A673 (cell line): ENCODE measurements around the gene NXPE4.

Experiments used
- CTCF ChIP-seq: fragments of 300-800, 200-600 bp; sonication (generic); conservative IDR thresholded peaks from 2 replicates; pipeline ENCODE4 v1.5.1; 2017; ENCODE audit warnings: low read depth, mild to moderate bottlenecking, antibody characterized with exemption, low read length, moderate library complexity, mixed read lengths
- EZH2 ChIP-seq: fragments of 200-600 bp; sonication (generic); IDR thresholded peaks from 2 replicates; pipeline ENCODE4 v1.6.1; 2017; ENCODE audit warnings: borderline replicate concordance, low read depth, mild to moderate bottlenecking, mixed read lengths, antibody characterized with exemption, low read length; ENCODE audit not compliant: poor library complexity, severe bottlenecking

- TF ChIP-seq CTCF (no peak), EZH2 (no peak)
Measured at GRCh38 chr11:114604886-114605285, 9.3 kb upstream of the NXPE4 start.
